ENCODE data around the gene KRT73.

The KRT73 gene

DNA sequence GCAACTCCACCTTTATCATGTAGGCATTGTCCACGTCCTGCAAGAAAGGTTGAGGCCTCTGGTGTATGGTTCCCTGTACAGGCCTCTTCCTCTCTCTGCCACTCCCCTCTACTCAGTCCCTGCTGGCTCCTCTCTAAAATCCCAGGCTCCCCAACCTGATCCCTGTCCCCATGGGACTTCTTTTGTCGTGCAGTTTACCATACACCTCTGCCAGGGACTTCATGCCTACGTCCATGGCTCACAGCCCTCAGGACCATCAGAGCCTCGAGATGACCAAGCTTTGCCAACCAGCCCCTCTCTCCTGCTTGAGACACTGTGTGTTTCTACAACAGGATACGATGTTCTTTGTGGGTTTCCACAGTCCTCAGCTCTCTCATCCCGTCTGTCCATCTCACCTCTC lies 30.7 kb upstream of the KRT73 start:
- Histone ChIP-seq H3K79me2 (ENCODE audit: insufficient read depth, low read length) (no peaks in the 10 kb centered on the region), H3K9ac (ENCODE audit: low read depth, low read length, poor library complexity, severe bottlenecking) (no peak overlapping the region), H3F3A (ENCODE audit: low read depth) (no peaks in the 10 kb centered on the region), H3K9me3 (ENCODE audit: insufficient read depth, low read depth, low read length) (no peaks in the 10 kb centered on the region), H3K36me3 (ENCODE audit: insufficient read depth, low read length) (no peaks in the 10 kb centered on the region), H2AFZ (ENCODE audit: low read length) (peak overlapping the region; percentile 14), H4K20me1 (ENCODE audit: insufficient read depth, low read length, poor library complexity, severe bottlenecking) (no peaks in the 10 kb centered on the region), H3K4me1 (ENCODE audit: insufficient read depth, low read length, poor library complexity, severe bottlenecking) (peaks cover 52% of the 10 kb centered on the region), H3K4me3 (ENCODE audit: low read length, poor library complexity, severe bottlenecking) (no peak overlapping the region), H3K4me2 (ENCODE audit: low read depth, low read length, poor library complexity, severe bottlenecking) (no peak overlapping the region), H3K9me2 (replicated peaks; ENCODE audit: low read depth, low read length) (no peaks in the 10 kb centered on the region), H3K27me3 (ENCODE audit: insufficient read depth, low read length, poor library complexity, severe bottlenecking) (no peaks in the 10 kb centered on the region)
- TF ChIP-seq, protein P1, sequence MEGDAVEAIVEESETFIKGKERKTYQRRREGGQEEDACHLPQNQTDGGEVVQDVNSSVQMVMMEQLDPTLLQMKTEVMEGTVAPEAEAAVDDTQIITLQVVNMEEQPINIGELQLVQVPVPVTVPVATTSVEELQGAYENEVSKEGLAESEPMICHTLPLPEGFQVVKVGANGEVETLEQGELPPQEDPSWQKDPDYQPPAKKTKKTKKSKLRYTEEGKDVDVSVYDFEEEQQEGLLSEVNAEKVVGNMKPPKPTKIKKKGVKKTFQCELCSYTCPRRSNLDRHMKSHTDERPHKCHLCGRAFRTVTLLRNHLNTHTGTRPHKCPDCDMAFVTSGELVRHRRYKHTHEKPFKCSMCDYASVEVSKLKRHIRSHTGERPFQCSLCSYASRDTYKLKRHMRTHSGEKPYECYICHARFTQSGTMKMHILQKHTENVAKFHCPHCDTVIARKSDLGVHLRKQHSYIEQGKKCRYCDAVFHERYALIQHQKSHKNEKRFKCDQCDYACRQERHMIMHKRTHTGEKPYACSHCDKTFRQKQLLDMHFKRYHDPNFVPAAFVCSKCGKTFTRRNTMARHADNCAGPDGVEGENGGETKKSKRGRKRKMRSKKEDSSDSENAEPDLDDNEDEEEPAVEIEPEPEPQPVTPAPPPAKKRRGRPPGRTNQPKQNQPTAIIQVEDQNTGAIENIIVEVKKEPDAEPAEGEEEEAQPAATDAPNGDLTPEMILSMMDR (conservative IDR thresholded peaks at IDR 0.05; ENCODE audit: low read length): no peak
- TF ChIP-seq EZH2phosphoT487 (IDR thresholded peaks at IDR 0.05; ENCODE audit: borderline replicate concordance): no peak

DNA sequence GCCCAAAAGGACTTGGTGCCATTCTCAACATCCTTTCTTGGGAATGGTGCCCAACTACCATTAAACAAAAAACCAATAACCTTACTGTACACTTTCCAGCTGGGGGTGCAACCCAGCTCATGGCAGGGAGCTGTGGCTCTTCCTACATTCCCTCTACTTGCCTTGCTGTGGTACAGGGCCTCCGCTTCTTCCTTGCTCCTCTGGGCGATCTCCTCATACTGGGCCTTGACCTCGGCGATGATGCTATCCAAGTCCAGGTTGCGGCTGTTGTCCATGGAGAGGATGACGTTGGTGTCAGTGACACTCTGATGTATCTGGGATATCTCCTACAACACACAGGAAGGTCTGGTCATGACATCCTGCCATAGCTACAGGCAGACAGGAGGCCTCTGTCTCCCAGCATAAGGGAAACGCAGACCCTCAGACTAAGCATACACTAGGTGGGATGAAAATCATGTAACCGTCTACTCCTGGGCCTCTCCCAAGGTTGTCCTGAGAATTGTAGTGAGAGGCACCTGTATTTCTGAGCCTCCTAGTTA lies 29.7 kb upstream of the KRT73 start:
- H4K20me1 ChIP-seq (ENCODE audit: insufficient read depth, low read length, poor library complexity, severe bottlenecking): no peaks in the 10 kb centered on the region

DNA sequence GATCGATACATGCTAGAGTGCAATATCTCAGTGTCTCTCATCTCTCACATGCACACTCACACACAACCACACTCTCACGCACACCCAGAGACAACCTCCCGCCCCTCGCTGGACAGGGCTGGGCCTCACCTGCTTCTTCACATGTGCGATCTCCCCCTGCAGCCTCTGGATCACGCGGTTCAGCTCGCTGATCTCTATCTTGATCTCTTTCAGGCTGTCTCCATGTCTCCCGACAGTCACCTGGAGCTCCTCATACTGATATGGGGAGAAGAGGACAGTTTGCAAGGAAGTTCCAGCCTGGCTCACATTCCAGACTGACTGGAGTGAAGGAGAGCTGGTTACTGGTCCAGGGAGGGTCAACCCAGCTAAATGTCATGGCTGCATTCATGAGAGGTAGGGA lies 29.2 kb upstream of the KRT73 start:
- no peak overlapping the region for H3K9ac ChIP-seq (ENCODE audit: low read depth, low read length, poor library complexity, severe bottlenecking)
- no peak for TF ChIP-seq EZH2phosphoT487 (IDR thresholded peaks at IDR 0.05; ENCODE audit: borderline replicate concordance)
- TF ChIP-seq, protein P1 (conservative IDR thresholded peaks at IDR 0.05; ENCODE audit: low read length): no peak
- H3K9me2 ChIP-seq (replicated peaks; ENCODE audit: low read depth, low read length): no peaks in the 10 kb centered on the region
- no peaks in the 10 kb centered on the region for H3K27me3 ChIP-seq (ENCODE audit: insufficient read depth, low read length, poor library complexity, severe bottlenecking)
- peaks cover 42% of the 10 kb centered on the region for H3K4me1 ChIP-seq (ENCODE audit: insufficient read depth, low read length, poor library complexity, severe bottlenecking)
- H3K36me3 ChIP-seq (ENCODE audit: insufficient read depth, low read length): no peaks in the 10 kb centered on the region
- no peaks in the 10 kb centered on the region for H3K79me2 ChIP-seq (ENCODE audit: insufficient read depth, low read length)
- no peak overlapping the region for H3K4me2 ChIP-seq (ENCODE audit: low read depth, low read length, poor library complexity, severe bottlenecking)
- H3K9me3 ChIP-seq (ENCODE audit: insufficient read depth, low read depth, low read length): no peaks in the 10 kb centered on the region
- no peak overlapping the region for H2AFZ ChIP-seq (ENCODE audit: low read length)
- H3K4me3 ChIP-seq (ENCODE audit: low read length, poor library complexity, severe bottlenecking): no peak overlapping the region
- H4K20me1 ChIP-seq (ENCODE audit: insufficient read depth, low read length, poor library complexity, severe bottlenecking): no peaks in the 10 kb centered on the region
- no peaks in the 10 kb centered on the region for H3F3A ChIP-seq (ENCODE audit: low read depth)

More for the DNA sequence above, 29.7 kb upstream of the KRT73 start:
- Histone ChIP-seq H3K9me3 (ENCODE audit: insufficient read depth, low read depth, low read length) (no peaks in the 10 kb centered on the region), H3K9me2 (replicated peaks; ENCODE audit: low read depth, low read length) (no peaks in the 10 kb centered on the region), H3K4me1 (ENCODE audit: insufficient read depth, low read length, poor library complexity, severe bottlenecking) (peaks cover 46% of the 10 kb centered on the region), H3K9ac (ENCODE audit: low read depth, low read length, poor library complexity, severe bottlenecking) (no peak overlapping the region), H2AFZ (ENCODE audit: low read length) (no peak overlapping the region), H3K79me2 (ENCODE audit: insufficient read depth, low read length) (no peaks in the 10 kb centered on the region), H3K27me3 (ENCODE audit: insufficient read depth, low read length, poor library complexity, severe bottlenecking) (no peaks in the 10 kb centered on the region), H3K4me3 (ENCODE audit: low read length, poor library complexity, severe bottlenecking) (no peak overlapping the region), H3K36me3 (ENCODE audit: insufficient read depth, low read length) (no peaks in the 10 kb centered on the region), H3F3A (ENCODE audit: low read depth) (no peaks in the 10 kb centered on the region), H3K4me2 (ENCODE audit: low read depth, low read length, poor library complexity, severe bottlenecking) (no peak overlapping the region)
- no peak for TF ChIP-seq EZH2phosphoT487 (IDR thresholded peaks at IDR 0.05; ENCODE audit: borderline replicate concordance)
- TF ChIP-seq, protein P1 (conservative IDR thresholded peaks at IDR 0.05; ENCODE audit: low read length): no peak

Measured in Loucy (cell line).